HEK293 (cell line): Measurements from ENCODE around the gene MOB2.

Experiments
- CTCF ChIA-PET: fragments of 350-600 bp; formaldehyde crosslinking; extraction: SDS; loops from one replicate; lab custom pipeline; 2021; ENCODE audit warnings: antibody characterized with exemption; lab: Yijun Ruan, JAX
- POLR2A ChIA-PET: fragments of 300-600 bp; formaldehyde crosslinking; extraction: SDS; loops from one replicate; lab custom pipeline; 2020; ENCODE audit warnings: antibody characterized with exemption, inconsistent platforms; lab: Yijun Ruan, JAX
- H3K27ac ChIP-seq: fragments of 200-500 bp; sonication (Bioruptor generic); 2 replicates; pipeline ENCODE4 v1.5.1; 2014; ENCODE audit warnings: low read depth, low read length, control low read depth, inconsistent platforms; ENCODE audit errors: extremely low read depth
- H3K36me3 ChIP-seq, 2 experiments: fragments of 200-500 bp in 1 of 2; sonication (Bioruptor generic) in 1 of 2; 1 replicate in 1 of 2; 2 replicates in 1 of 2; pipeline ENCODE4 v1.5.1; 2014 to 2017; ENCODE audit warnings: inconsistent platforms in 2 of 2, low read length in 2 of 2; ENCODE audit not compliant: control insufficient read depth in 2 of 2, insufficient read depth in 1 of 2
- H3K4me1 ChIP-seq: fragments of 200-500 bp; sonication (Bioruptor generic); 2 replicates; pipeline ENCODE4 v1.5.1; 2014; ENCODE audit warnings: mild to moderate bottlenecking, low read length, inconsistent platforms; ENCODE audit not compliant: control insufficient read depth, insufficient read depth
- H3K4me3 ChIP-seq: 2 replicates; pipeline ENCODE4 v1.5.1; 2011; ENCODE audit warnings: low read depth, mild to moderate bottlenecking, control low read depth, low read length, moderate library complexity
- H3K9me3 ChIP-seq: fragments of 200-500 bp; sonication (Bioruptor generic); 2 replicates; pipeline ENCODE4 v1.5.1; 2014; ENCODE audit warnings: low read depth, low read length, inconsistent platforms; ENCODE audit not compliant: control insufficient read depth, insufficient read depth
- EGR2 ChIP-seq: fragments of 450-650 bp; formaldehyde crosslinking; IDR thresholded peaks from 2 replicates; pipeline ENCODE4 v1.5.1; 2016; ENCODE audit warnings: low read depth, missing biosample characterization, missing genetic modification characterization
- KLF1 ChIP-seq: fragments of 450-650 bp; formaldehyde crosslinking; IDR thresholded peaks from 2 replicates; pipeline ENCODE4 v1.5.1; 2016; ENCODE audit warnings: missing biosample characterization, missing genetic modification characterization
- KLF9 ChIP-seq: fragments of 450-650 bp; formaldehyde crosslinking; IDR thresholded peaks from 2 replicates; pipeline ENCODE4 v1.5.1; 2016; ENCODE audit warnings: missing biosample characterization, missing genetic modification characterization, low read depth
- MYNN ChIP-seq: fragments of 450-650 bp; formaldehyde crosslinking; IDR thresholded peaks from 2 replicates; pipeline ENCODE4 v1.5.1; 2016; ENCODE audit warnings: missing biosample characterization, missing genetic modification characterization, borderline replicate concordance
- PRDM4 ChIP-seq: fragments of 450-650 bp; formaldehyde crosslinking; IDR thresholded peaks from 2 replicates; pipeline ENCODE4 v1.5.1; 2017; ENCODE audit warnings: missing biosample characterization, missing genetic modification characterization
- ZBTB8A ChIP-seq: fragments of 450-650 bp; formaldehyde crosslinking; IDR thresholded peaks from 2 replicates; pipeline ENCODE4 v1.5.1; 2016; ENCODE audit warnings: missing biosample characterization, missing genetic modification characterization
- ZFHX2 ChIP-seq: fragments of 450-650 bp; formaldehyde crosslinking; conservative IDR thresholded peaks from 2 replicates; pipeline ENCODE4 v1.5.1; 2016; ENCODE audit warnings: missing biosample characterization, missing genetic modification characterization
- ZNF157 ChIP-seq: fragments of 450-650 bp; formaldehyde crosslinking; IDR thresholded peaks from 2 replicates; pipeline ENCODE4 v1.5.1; 2016; ENCODE audit warnings: missing biosample characterization, missing genetic modification characterization
- ZNF16 ChIP-seq: fragments of 450-650 bp; formaldehyde crosslinking; IDR thresholded peaks from 2 replicates; pipeline ENCODE4 v1.5.1; 2016; ENCODE audit warnings: low read depth, missing biosample characterization, missing genetic modification characterization
- ZNF184 ChIP-seq: fragments of 450-650 bp; IDR thresholded peaks from 2 replicates; pipeline ENCODE4 v1.5.1; 2018; ENCODE audit warnings: missing biosample characterization, mild to moderate bottlenecking, missing genetic modification characterization
- ZNF221 ChIP-seq: fragments of 450-650 bp; formaldehyde crosslinking; IDR thresholded peaks from 2 replicates; pipeline ENCODE4 v1.5.1; 2017; ENCODE audit warnings: missing biosample characterization, missing genetic modification characterization, borderline replicate concordance
- ZNF223 ChIP-seq: fragments of 450-650 bp; formaldehyde crosslinking; IDR thresholded peaks from 2 replicates; pipeline ENCODE4 v1.5.1; 2016; ENCODE audit warnings: missing biosample characterization, missing genetic modification characterization
- ZNF274 ChIP-seq, 2 experiments: fragments of 200-500 bp in 1 of 2; fragments of 450-650 bp in 1 of 2; sonication (Bioruptor generic) in 1 of 2; formaldehyde crosslinking in 1 of 2; IDR thresholded peaks; 2 replicates each; pipeline versions ENCODE4 v1.5.1 to v1.6.1; 2014 to 2016; ENCODE audit warnings: borderline replicate concordance in 1 of 2, inconsistent platforms in 1 of 2, low read length in 1 of 2, missing biosample characterization in 1 of 2, missing genetic modification characterization in 1 of 2
- ZNF335 ChIP-seq: fragments of 450-650 bp; formaldehyde crosslinking; conservative IDR thresholded peaks from 2 replicates; pipeline ENCODE4 v1.5.1; 2016; ENCODE audit warnings: missing biosample characterization, missing genetic modification characterization
- ZNF391 ChIP-seq: fragments of 450-650 bp; formaldehyde crosslinking; IDR thresholded peaks from 2 replicates; pipeline ENCODE4 v1.5.1; 2016; ENCODE audit warnings: low read depth, missing biosample characterization, missing genetic modification characterization, borderline replicate concordance
- ZNF555 ChIP-seq: fragments of 450-650 bp; formaldehyde crosslinking; conservative IDR thresholded peaks from 2 replicates; pipeline ENCODE4 v1.5.1; 2017; ENCODE audit warnings: missing biosample characterization, mild to moderate bottlenecking, missing genetic modification characterization, inconsistent platforms
- ZNF571 ChIP-seq: fragments of 450-650 bp; formaldehyde crosslinking; IDR thresholded peaks from 2 replicates; pipeline ENCODE4 v1.5.0; 2017; ENCODE audit warnings: missing biosample characterization, missing genetic modification characterization
- ZNF585B ChIP-seq: fragments of 450-650 bp; formaldehyde crosslinking; IDR thresholded peaks from 2 replicates; pipeline ENCODE4 v1.5.1; 2016; ENCODE audit warnings: missing biosample characterization, missing genetic modification characterization
- ZNF660 ChIP-seq: fragments of 450-650 bp; IDR thresholded peaks from 2 replicates; pipeline ENCODE4 v1.5.1; 2018; ENCODE audit warnings: missing biosample characterization, mild to moderate bottlenecking, missing genetic modification characterization
- ZNF830 ChIP-seq: fragments of 450-650 bp; IDR thresholded peaks from 2 replicates; pipeline ENCODE4 v1.5.0; 2018; ENCODE audit warnings: missing biosample characterization, missing genetic modification characterization, low read depth, mild to moderate bottlenecking, moderate library complexity
- TF ChIP-seq, protein P1 (sequence below): fragments of 450-650 bp; formaldehyde crosslinking; IDR thresholded peaks from 2 replicates; pipeline ENCODE4 v1.5.1; 2016; ENCODE audit warnings: missing biosample characterization, missing genetic modification characterization
- TF ChIP-seq, protein P2 (sequence below): fragments of 450-650 bp; formaldehyde crosslinking; conservative IDR thresholded peaks from 2 replicates; pipeline ENCODE4 v1.5.1; 2016; ENCODE audit warnings: low read depth, missing biosample characterization, missing genetic modification characterization

MOB2 gene

GRCh38 chr11:1487091-1487850 lies 692 bp upstream of the MOB2 start:
- Histone ChIP-seq H3K36me3 (no peaks in the 10 kb centered on the region), H3K9me3 (no peaks in the 10 kb centered on the region), H3K4me1 (no peaks in the 10 kb centered on the region; the same call in 1 of the 2 replicates), H3K27ac (no peak overlapping the region), H3K4me3 (no peak overlapping the region)
- TF ChIP-seq ZNF184 (tag by site-specific recombination) (no peak), ZNF274 (IDR thresholded peaks at IDR 0.05; ENCODE audit: low read length) (no peak), ZNF274 (tag by site-specific recombination; IDR thresholded peaks at IDR 0.05; ENCODE audit: borderline replicate concordance) (no peak), ZNF571 (tag by site-specific recombination) (no peak), ZNF221 (no peak), ZNF660 (tag by site-specific recombination) (no peak), ZNF335 (tag by site-specific recombination) (no peak), ZNF391 (tag by site-specific recombination) (no peak), ZNF585B (tag by site-specific recombination) (no peak), KLF9 (tag by site-specific recombination) (no peak), ZBTB8A (tag by site-specific recombination) (no peak), ZNF16 (tag by site-specific recombination) (no peak), ZNF830 (tag by site-specific recombination) (no peak)
- TF ChIP-seq, protein P1, sequence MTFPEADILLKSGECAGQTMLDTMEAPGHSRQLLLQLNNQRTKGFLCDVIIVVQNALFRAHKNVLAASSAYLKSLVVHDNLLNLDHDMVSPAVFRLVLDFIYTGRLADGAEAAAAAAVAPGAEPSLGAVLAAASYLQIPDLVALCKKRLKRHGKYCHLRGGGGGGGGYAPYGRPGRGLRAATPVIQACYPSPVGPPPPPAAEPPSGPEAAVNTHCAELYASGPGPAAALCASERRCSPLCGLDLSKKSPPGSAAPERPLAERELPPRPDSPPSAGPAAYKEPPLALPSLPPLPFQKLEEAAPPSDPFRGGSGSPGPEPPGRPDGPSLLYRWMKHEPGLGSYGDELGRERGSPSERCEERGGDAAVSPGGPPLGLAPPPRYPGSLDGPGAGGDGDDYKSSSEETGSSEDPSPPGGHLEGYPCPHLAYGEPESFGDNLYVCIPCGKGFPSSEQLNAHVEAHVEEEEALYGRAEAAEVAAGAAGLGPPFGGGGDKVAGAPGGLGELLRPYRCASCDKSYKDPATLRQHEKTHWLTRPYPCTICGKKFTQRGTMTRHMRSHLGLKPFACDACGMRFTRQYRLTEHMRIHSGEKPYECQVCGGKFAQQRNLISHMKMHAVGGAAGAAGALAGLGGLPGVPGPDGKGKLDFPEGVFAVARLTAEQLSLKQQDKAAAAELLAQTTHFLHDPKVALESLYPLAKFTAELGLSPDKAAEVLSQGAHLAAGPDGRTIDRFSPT (tag by site-specific recombination): no peak
- ChIA-PET CTCF (no interaction called here), POLR2A (no interaction called here)

DNA sequence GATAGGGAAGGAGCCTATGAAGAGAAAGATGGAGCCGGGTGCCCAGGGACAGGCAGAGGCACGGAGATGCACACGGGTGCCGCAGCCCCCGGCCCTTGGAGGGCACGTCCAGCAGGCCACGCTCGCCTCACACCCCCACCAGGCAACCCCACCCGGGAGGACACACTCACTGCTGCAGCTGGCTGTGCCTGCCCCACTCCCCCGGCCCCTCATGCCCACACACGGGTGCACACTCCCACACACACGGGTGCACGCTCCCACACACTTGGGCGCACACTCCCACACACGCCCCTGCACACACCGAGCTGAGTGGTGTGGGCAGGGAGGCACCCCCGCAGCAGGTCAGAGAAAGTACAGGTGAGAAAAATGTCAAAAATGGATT lies 1.1 kb downstream of the MOB2 start:
- POLR2A ChIA-PET: no interaction called here
- no peaks in the 10 kb centered on the region; the same call in 1 of the 2 replicates for H3K4me1 ChIP-seq
- H3K36me3 ChIP-seq: no peaks in the 10 kb centered on the region
- no peaks in the 10 kb centered on the region for H3K9me3 ChIP-seq
- no peak for TF ChIP-seq KLF1 (tag by site-specific recombination)
- peak; percentile 97 for TF ChIP-seq EGR2 (tag by site-specific recombination)
- no peak for TF ChIP-seq ZNF335 (tag by site-specific recombination)
- TF ChIP-seq ZFHX2: peak; percentile 97
- CTCF ChIA-PET: no interaction called here
- no peak overlapping the region for H3K27ac ChIP-seq
- no peak overlapping the region for H3K4me3 ChIP-seq

GRCh38 chr11:1484695-1485503 lies 1.7 kb downstream of the MOB2 start:
- Histone ChIP-seq H3K4me3 (no peak overlapping the region), H3K4me1 (no peaks in the 10 kb centered on the region; the same call in 1 of the 2 replicates), H3K27ac (no peak overlapping the region), H3K9me3 (no peaks in the 10 kb centered on the region), H3K36me3 (peaks cover 0 to 5% of the 10 kb centered on the region in 2 experiments; a peak in 1 of 3 replicates)
- ChIA-PET POLR2A (no interaction called here), CTCF (no interaction called here)
- TF ChIP-seq, protein P2, sequence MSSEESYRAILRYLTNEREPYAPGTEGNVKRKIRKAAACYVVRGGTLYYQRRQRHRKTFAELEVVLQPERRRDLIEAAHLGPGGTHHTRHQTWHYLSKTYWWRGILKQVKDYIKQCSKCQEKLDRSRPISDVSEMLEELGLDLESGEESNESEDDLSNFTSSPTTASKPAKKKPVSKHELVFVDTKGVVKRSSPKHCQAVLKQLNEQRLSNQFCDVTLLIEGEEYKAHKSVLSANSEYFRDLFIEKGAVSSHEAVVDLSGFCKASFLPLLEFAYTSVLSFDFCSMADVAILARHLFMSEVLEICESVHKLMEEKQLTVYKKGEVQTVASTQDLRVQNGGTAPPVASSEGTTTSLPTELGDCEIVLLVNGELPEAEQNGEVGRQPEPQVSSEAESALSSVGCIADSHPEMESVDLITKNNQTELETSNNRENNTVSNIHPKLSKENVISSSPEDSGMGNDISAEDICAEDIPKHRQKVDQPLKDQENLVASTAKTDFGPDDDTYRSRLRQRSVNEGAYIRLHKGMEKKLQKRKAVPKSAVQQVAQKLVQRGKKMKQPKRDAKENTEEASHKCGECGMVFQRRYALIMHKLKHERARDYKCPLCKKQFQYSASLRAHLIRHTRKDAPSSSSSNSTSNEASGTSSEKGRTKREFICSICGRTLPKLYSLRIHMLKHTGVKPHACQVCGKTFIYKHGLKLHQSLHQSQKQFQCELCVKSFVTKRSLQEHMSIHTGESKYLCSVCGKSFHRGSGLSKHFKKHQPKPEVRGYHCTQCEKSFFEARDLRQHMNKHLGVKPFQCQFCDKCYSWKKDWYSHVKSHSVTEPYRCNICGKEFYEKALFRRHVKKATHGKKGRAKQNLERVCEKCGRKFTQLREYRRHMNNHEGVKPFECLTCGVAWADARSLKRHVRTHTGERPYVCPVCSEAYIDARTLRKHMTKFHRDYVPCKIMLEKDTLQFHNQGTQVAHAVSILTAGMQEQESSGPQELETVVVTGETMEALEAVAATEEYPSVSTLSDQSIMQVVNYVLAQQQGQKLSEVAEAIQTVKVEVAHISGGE (tag by site-specific recombination): no peak
- TF ChIP-seq MYNN (tag by site-specific recombination) (no peak), ZNF555 (tag by site-specific recombination) (no peak), PRDM4 (tag by site-specific recombination) (0 out of 2 replicates have a peak, but pooled peaks have one; percentile 21), ZNF157 (tag by site-specific recombination) (no peak), ZNF223 (tag by site-specific recombination) (no peak)
